ENCODE results near the gene RPS4Y2.

Gene RPS4Y2

GRCh38 chrY:20755808-20756207 is at the start of gene RPS4Y2:
RPS4Y2 (plus strand) TSS chrY:20756108; CDS start chrY:20756164, 56 bp downstream.
- no peak for DNase-seq (ENCODE audit: low read depth)

GRCh38 chrY:20714391-20714790 is 41.5 kb upstream of the RPS4Y2 start:
- no peak for DNase-seq (ENCODE audit: low read depth)

- no peak for DNase-seq (ENCODE audit: low read depth)
Observed at GRCh38 chrY:20726184-20726907, 29.6 kb upstream of the RPS4Y2 start.

- no peak for DNase-seq (ENCODE audit: low read depth)
Observed at GRCh38 chrY:20735200-20735599, 20.7 kb upstream of the RPS4Y2 start.

GRCh38 chrY:20739806-20740205 is 16.1 kb upstream of the RPS4Y2 start:
- DNase-seq (ENCODE audit: low read depth), result no peak

GRCh38 chrY:20740609-20741008 is 15.3 kb upstream of the RPS4Y2 start:
- no peak for DNase-seq (ENCODE audit: low read depth)

GRCh38 chrY:20745060-20745459 is 10.8 kb upstream of the RPS4Y2 start:
- no peak for DNase-seq (ENCODE audit: low read depth)

GRCh38 chrY:20746919-20747318 is 9.0 kb upstream of the RPS4Y2 start:
- no peak for DNase-seq (ENCODE audit: low read depth)

GRCh38 chrY:20763869-20764268 is 8.0 kb downstream of the RPS4Y2 start:
- no peak for DNase-seq (ENCODE audit: low read depth)

- no peak for DNase-seq (ENCODE audit: low read depth)
Observed at GRCh38 chrY:20765117-20765516, 9.2 kb downstream of the RPS4Y2 start.

- no peak for DNase-seq (ENCODE audit: low read depth)
Observed at GRCh38 chrY:20770755-20771154, 14.8 kb downstream of the RPS4Y2 start.

GRCh38 chrY:20776104-20776503 is 20.2 kb downstream of the RPS4Y2 start:
- no peak for DNase-seq (ENCODE audit: low read depth)

- no peak for DNase-seq (ENCODE audit: low read depth)
Observed at GRCh38 chrY:20780104-20780654, 24.3 kb downstream of the RPS4Y2 start.

GRCh38 chrY:20780776-20781175 is 24.9 kb downstream of the RPS4Y2 start:
- no peak for DNase-seq (ENCODE audit: low read depth)

- DNase-seq (ENCODE audit: low read depth), result no peak
Observed at GRCh38 chrY:20781408-20781807, 25.5 kb downstream of the RPS4Y2 start.

GRCh38 chrY:20784965-20785364 is 29.1 kb downstream of the RPS4Y2 start:
- DNase-seq (ENCODE audit: low read depth), result no peak

- no peak for DNase-seq (ENCODE audit: low read depth)
Observed at GRCh38 chrY:20787076-20787475, 31.2 kb downstream of the RPS4Y2 start.

GRCh38 chrY:20798351-20799049 is 42.6 kb downstream of the RPS4Y2 start:
- DNase-seq (ENCODE audit: low read depth), result no peak

- no peak for DNase-seq (ENCODE audit: low read depth)
Observed at GRCh38 chrY:20802659-20803058, 46.8 kb downstream of the RPS4Y2 start.

- no peak for DNase-seq (ENCODE audit: low read depth)
Observed at GRCh38 chrY:20806243-20806642, 50.3 kb downstream of the RPS4Y2 start.

GRCh38 chrY:20813459-20813858 is 57.6 kb downstream of the RPS4Y2 start:
- DNase-seq (ENCODE audit: low read depth), result no peak

- no peak for DNase-seq (ENCODE audit: low read depth)
Observed at GRCh38 chrY:20814794-20815193, 58.9 kb downstream of the RPS4Y2 start.

GRCh38 chrY:20817067-20817466 is 61.2 kb downstream of the RPS4Y2 start:
- DNase-seq (ENCODE audit: low read depth), result no peak
